Skeletal muscle satellite cell (primary cell): Measurements from ENCODE around the gene VAV1.
"Not testable (repeated sequence)": the region's sequence is repeated elsewhere in the genome, so short reads cannot be mapped to it uniquely, and the experiment has no call there.

Experiments used
- H3K27me3 ChIP-seq: 2 replicates; pipeline ENCODE4 v1.7.0; 2013; ENCODE audit warnings: low read length; ENCODE audit not compliant: control insufficient read depth, insufficient read depth
- H3K36me3 ChIP-seq: 2 replicates; pipeline ENCODE4 v1.7.0; 2013; ENCODE audit warnings: mild to moderate bottlenecking, control low read depth, low read length; ENCODE audit not compliant: insufficient read depth
- H3K4me1 ChIP-seq: 2 replicates; pipeline ENCODE4 v1.7.0; 2013; ENCODE audit warnings: low read length; ENCODE audit not compliant: control insufficient read depth, insufficient read depth
- H3K4me2 ChIP-seq: 2 replicates; pipeline ENCODE4 v1.7.0; 2013; ENCODE audit warnings: mild to moderate bottlenecking, low read length
- H3K4me3 ChIP-seq: 2 replicates; pipeline ENCODE4 v1.7.0; 2013; ENCODE audit warnings: low read length
- H3K9ac ChIP-seq: 2 replicates; pipeline ENCODE4 v1.7.0; 2013; ENCODE audit warnings: mild to moderate bottlenecking, low read depth, low read length, moderate library complexity
- H3K9me3 ChIP-seq: replicated peaks from 2 replicates; pipeline ENCODE4 v1.7.0; 2013; ENCODE audit warnings: mild to moderate bottlenecking, control low read depth, low read length

Gene VAV1

DNA sequence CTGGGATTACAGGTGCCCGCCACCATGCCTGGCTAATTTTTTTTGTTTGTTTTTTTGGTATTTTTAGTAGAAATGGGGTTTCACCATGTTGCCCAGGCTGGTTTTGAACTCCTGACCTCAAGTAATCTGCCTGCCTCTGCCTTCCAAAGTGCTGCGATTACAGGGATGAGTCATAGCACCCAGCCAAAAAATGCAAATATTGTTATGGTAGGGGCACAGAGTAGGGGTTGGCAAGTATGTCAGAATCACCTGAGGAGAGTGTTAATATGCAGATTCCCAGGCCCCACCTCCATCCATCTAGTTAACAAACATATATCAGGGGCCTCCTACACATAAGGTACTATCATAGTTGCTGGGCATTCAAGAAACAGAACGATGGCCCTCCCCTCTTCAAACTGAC, 44.7 kb downstream of the VAV1 start:
- Histone ChIP-seq H3K9ac (no peak overlapping the region), H3K4me2 (no peak overlapping the region), H3K9me3 (peaks cover 4% of the 10 kb centered on the region), H3K4me3 (no peak overlapping the region), H3K36me3 (no peaks in the 10 kb centered on the region), H3K27me3 (no peaks in the 10 kb centered on the region), H3K4me1 (no peaks in the 10 kb centered on the region)

DNA sequence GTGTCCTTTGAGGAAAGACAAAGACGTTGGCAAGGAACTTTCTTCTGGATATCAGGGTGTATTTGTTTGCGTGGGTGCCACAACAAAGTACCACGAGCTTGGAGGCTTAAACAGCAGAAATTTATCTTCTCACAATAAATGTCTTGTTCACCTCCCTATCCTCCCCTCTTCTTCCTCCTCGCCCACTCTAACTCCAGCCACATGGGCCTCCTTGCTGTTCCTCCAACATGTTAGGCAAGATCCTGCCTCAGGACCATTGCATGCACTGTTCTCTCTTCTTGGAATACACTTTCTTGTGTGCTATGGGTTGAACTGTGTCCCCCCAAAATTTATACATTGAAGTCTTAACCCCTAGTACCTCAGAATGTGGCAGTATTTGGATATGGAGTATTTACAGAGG, 45.7 kb downstream of the VAV1 start:
- Histone ChIP-seq H3K4me2 (no peak overlapping the region), H3K4me3 (no peak overlapping the region), H3K4me1 (no peaks in the 10 kb centered on the region), H3K9me3 (peaks cover 4% of the 10 kb centered on the region), H3K36me3 (no peaks in the 10 kb centered on the region), H3K27me3 (no peaks in the 10 kb centered on the region), H3K9ac (no peak overlapping the region)

DNA sequence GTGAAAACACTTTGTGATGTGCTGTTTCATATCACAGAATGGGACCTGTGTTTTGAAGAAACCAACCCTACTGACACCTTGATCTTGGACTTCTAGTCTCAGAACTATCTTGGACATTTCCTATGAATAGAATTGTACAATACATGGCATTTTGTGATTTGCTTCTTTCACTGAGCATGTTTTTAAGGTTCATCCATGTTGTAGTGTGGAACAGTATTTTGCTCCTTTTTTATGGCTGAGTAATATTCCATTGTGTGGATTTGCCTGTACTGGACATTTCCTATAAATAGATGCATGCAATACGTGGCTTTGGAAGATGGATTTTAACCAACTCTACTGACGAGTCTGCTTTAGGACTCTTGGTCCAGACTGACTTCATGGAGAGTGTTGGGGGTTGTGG, 46.8 kb downstream of the VAV1 start:
- H3K9ac ChIP-seq, result no peak overlapping the region

DNA sequence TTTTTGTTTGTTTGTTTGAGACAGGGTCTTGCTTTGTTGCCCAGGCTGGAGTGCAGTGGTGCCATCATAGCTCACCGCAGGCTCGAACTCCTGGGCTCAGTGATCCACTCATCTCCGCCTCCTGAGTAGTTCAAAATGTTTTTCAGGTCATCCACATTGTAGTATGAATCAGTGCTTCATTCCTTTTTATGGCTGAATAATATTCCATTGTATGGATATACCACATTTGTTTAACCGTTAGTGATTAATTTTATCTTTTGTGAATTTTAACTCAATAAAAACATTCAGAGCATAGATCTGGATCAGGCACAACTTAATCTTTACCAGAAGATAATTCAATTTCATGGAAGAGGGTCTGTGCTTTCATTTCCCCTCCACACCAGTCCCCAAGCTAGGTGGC, 47.7 kb downstream of the VAV1 start:
- Histone ChIP-seq H3K4me2 (no peak overlapping the region), H3K9ac (no peak overlapping the region), H3K4me1 (no peaks in the 10 kb centered on the region), H3K9me3 (peaks cover 4% of the 10 kb centered on the region), H3K4me3 (no peak overlapping the region), H3K27me3 (no peaks in the 10 kb centered on the region), H3K36me3 (no peaks in the 10 kb centered on the region)

More for the DNA sequence above, 46.8 kb downstream of the VAV1 start:
- H3K4me1 ChIP-seq, result no peaks in the 10 kb centered on the region
- H3K4me2 ChIP-seq, result no peak overlapping the region
- no peak overlapping the region for H3K4me3 ChIP-seq
- H3K36me3 ChIP-seq, result no peaks in the 10 kb centered on the region
- H3K9me3 ChIP-seq, result peaks cover 4% of the 10 kb centered on the region
- H3K27me3 ChIP-seq, result no peaks in the 10 kb centered on the region

DNA sequence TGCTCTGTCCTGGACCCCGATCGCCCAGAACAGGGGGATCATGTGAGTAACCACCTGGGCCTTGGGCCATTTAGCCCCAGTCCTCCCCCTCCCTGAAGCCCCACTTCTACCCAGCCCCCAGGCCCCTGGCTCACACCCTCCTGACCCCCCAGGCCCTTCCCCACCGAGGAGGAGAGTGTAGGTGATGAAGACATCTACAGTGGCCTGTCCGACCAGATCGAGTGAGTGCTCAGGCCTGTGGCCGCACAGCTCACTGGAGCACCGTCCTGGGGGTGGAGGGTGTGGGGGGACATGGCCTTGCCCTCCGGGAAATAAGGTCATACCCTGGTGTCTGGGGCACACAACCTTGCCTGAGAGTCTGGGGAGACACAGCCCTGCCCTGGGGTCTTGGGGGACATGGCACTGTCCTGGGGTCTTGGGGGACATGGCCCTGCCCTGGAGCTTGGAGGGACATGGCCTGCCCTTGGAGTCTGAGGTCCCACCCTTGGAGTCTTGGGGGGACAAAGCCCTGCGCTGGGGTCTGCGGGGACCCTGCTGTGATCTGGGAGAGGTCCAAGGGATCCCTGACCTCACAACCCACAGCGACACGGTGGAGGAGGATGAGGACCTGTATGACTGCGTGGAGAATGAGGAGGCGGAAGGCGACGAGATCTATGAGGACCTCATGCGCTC, 49.3 kb downstream of the VAV1 start:
- no peak overlapping the region for H3K4me3 ChIP-seq
- H3K4me1 ChIP-seq, result no peaks in the 10 kb centered on the region
- H3K27me3 ChIP-seq, result no peaks in the 10 kb centered on the region
- no peak overlapping the region for H3K9ac ChIP-seq
- H3K36me3 ChIP-seq, result no peaks in the 10 kb centered on the region
- H3K4me2 ChIP-seq, result no peak overlapping the region
- peaks cover 4% of the 10 kb centered on the region for H3K9me3 ChIP-seq

DNA sequence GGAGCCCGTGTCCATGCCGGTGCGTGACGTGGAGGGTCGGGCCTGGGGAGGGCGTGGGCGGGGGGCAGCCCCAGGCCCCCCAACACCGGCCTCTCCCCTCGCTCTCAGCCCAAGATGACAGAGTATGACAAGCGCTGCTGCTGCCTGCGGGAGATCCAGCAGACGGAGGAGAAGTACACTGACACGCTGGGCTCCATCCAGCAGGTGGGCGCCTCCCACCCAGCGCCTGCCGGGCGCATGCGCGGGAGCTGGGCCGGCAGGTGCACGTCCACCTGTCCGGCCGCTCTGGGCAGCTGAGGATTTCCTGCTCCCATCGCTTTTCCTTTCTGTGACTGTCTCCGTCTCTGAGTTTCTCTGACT, 49.8 kb downstream of the VAV1 start:
- Histone ChIP-seq H3K4me3 (no peak overlapping the region), H3K27me3 (no peaks in the 10 kb centered on the region), H3K9me3 (peaks cover 4% of the 10 kb centered on the region), H3K4me2 (no peak overlapping the region), H3K4me1 (no peaks in the 10 kb centered on the region), H3K36me3 (no peaks in the 10 kb centered on the region), H3K9ac (no peak overlapping the region)

DNA sequence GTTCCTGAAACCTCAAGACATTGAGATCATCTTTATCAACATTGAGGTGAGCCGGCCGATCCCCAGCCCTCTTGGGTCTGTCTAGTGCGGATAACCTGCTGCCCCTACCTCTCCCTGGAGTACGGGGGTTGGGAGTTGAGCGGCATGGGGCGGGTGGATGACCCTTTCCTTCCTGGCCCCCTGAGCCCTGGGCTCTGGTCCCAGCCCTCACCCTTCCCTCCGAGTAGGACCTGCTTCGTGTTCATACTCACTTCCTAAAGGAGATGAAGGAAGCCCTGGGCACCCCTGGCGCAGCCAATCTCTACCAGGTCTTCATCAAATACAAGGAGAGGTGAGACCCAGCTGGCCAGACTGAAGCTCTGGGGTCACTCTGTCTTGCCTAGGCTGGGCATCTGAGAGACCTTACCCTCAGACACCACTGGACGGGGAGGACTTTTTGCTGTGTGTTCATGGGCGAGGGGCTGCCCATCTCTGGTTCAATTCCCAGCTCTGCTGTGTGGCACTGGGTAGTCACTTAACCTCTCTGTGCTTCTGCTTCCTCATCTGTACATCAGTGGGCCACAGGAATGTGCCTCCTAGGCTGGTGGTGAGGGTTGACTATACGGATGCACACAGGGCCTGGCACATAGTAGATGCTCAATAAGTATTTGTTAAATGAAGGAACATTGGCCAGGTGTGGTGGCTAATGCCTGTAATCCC, 52.7 kb downstream of the VAV1 start:
- Histone ChIP-seq H3K4me1 (no peaks in the 10 kb centered on the region), H3K27me3 (no peaks in the 10 kb centered on the region), H3K4me2 (no peak overlapping the region), H3K9me3 (no peaks in the 10 kb centered on the region), H3K36me3 (no peaks in the 10 kb centered on the region), H3K9ac (no peak overlapping the region), H3K4me3 (no peak overlapping the region)

DNA sequence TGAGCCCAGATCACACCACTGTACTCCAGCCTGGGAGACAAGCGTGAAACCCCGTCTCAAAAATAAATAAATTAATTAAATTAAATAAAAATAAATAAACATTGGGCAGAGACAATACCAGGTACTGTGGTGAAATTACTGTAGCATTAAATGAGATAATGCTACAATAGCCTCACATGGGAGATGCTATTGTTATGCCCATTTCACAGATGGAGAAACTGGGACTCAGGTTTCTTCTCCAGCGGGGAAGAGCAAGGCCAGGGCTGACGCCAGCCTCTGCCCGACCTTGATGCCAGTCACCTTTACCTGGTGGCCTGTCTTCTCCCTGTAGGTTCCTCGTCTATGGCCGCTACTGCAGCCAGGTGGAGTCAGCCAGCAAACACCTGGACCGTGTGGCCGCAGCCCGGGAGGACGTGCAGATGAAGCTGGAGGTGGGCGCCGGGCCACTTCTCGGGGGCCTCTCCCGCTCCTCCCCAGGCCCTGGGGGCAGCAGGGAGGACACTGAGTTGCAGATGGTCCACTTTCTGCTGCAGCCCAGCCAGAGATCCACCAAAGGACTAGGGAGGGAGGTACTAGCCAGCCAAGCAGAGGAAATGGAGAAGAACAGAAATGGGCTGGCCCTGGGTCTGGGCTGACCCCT, 53.9 kb downstream of the VAV1 start:
- Histone ChIP-seq H3K4me1 (no peaks in the 10 kb centered on the region), H3K36me3 (no peaks in the 10 kb centered on the region), H3K4me3 (no peak overlapping the region), H3K4me2 (no peak overlapping the region), H3K9ac (no peak overlapping the region), H3K9me3 (no peaks in the 10 kb centered on the region), H3K27me3 (no peaks in the 10 kb centered on the region)

DNA sequence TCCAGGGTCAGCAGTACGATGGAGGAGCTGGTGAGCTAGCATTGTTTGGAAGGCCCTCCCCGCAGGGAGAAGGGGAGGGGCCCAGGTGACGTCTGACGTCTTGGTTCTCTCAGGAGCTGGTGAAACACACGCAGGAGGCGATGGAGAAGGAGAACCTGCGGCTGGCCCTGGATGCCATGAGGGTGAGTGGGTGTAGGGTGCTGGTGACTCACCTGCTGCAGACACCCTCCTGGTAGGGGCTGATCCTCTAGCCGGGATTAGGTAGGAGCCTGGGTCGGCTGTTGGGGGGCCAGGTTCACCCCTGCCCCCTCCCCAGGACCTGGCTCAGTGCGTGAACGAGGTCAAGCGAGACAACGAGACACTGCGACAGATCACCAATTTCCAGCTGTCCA, 55.8 kb downstream of the VAV1 start:
- H3K4me2 ChIP-seq, result no peak overlapping the region
- H3K36me3 ChIP-seq, result no peaks in the 10 kb centered on the region
- no peaks in the 10 kb centered on the region for H3K4me1 ChIP-seq
- H3K9ac ChIP-seq, result no peak overlapping the region
- no peak overlapping the region for H3K4me3 ChIP-seq
- no peaks in the 10 kb centered on the region for H3K9me3 ChIP-seq
- H3K27me3 ChIP-seq, result no peaks in the 10 kb centered on the region

DNA sequence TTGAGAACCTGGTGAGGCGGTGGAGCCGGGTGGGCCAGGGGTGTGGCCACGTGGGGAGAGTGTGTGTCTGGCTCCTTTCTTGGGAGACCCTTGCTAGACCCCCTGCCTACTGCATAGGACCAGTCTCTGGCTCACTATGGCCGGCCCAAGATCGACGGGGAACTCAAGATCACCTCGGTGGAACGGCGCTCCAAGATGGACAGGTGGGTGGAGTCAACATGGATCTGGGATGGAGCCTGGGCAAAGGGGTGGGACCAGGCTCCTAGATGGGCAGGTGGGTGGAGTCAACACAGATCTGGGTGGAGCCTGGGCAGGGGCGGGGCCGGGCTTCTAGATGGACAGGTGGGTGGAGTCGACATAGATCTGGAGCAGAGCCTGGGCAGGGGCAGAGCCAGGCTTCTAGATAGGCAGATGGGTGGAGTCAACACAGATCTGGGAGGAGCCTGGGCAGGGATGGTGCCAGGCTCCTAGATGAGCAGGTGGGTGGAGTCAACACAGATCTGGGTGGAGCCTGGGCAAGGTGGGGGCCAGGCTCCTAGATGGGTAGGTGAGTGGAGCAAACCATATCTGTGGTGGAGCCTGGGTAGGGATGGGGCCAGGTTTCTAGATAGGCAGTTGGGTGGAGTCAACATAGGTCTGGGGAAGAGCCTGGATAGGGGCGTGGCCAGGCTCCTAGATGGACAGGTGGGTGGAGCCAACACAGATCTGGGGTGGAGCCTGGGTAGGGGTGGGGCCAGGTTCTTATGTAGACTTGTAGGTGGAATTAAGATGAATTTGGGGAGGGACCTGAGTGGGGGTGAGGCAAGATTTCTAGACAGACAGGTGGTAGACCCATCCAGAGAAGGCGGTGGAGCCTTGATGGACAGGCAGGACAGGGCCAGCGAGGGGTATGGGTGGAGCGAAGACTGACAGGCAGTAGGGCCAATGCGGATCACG, 56.5 kb downstream of the VAV1 start:
- H3K36me3 ChIP-seq, result no peaks in the 10 kb centered on the region
- H3K27me3 ChIP-seq, result no peaks in the 10 kb centered on the region
- H3K4me3 ChIP-seq, result no peak overlapping the region
- H3K4me1 ChIP-seq, result no peaks in the 10 kb centered on the region
- H3K9me3 ChIP-seq, result no peaks in the 10 kb centered on the region
- H3K9ac ChIP-seq, result no peak overlapping the region
- no peak overlapping the region for H3K4me2 ChIP-seq

DNA sequence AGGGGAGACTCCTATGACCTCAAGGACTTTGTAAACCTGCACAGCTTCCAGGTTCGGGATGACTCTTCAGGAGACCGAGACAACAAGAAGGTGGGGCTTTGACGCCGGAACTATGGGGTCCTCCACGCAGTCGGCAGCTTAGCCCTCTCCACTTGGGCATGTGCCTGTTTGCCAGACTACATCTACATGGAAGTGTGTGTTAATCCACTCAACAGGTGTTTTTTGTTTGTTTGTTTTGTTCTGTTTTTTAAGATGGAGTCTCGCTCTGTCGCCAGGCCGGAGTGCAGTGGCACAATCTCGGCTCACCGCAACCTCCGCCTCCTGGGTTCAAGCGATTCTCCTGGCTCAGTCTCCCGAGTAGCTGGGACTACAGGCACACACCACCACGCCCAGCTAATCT, 57.3 kb downstream of the VAV1 start:
- H3K4me2 ChIP-seq, H3K4me3 ChIP-seq, H3K4me1 ChIP-seq, H3K27me3 ChIP-seq, H3K9ac ChIP-seq, H3K9me3 ChIP-seq, H3K36me3 ChIP-seq: not testable (repeated sequence)
